Tibial nerve (tissue), 3 donors: ENCODE measurements around the gene TRMT1.

Experiments
- POLR2A ChIP-seq, 2 donors: fragments of 450-650 bp; IDR thresholded peaks; one replicate each; pipeline ENCODE4 v1.6.1; 2017; ENCODE audit warnings: antibody characterized with exemption in 2 of 2, mild to moderate bottlenecking in 2 of 2, moderate library complexity in 2 of 2
- TF ChIP-seq, protein P1 (sequence below), 5 experiments: fragments of 200-600 bp in 3 of 5; fragments of 450-650 bp in 2 of 5; sonication (generic) in 3 of 5; IDR thresholded peaks; one replicate each; pipeline ENCODE4 v1.5.1; 2016 to 2019; ENCODE audit warnings: antibody characterized with exemption in 5 of 5, mild to moderate bottlenecking in 3 of 5, moderate library complexity in 2 of 5

DNA sequence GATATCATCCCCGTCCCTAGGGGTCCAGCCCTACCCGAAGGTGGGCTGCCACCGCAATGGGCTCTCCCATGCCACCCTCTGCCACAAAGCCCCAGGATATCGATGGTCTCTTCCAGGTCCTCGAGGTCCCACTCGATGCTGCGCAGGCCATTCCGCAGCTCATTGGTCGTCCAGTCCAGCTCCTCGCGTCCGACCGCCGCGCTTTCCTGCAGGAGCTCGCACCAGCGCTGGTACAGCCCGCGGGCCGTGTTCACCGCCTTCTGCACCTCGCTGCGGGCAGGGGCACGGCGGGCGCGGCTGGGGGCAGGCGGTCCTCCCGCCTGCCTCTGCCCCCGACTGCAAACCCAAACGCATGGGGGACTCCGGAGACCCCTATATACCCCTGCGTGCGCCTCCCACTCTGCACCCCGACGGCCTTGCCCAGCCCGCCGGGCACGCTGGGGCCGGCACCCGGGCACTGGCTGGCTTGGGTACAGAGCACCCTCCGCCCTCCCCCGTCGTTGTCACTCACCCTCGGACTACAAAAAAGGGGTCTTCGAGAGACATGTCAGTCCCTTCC is 33.2 kb upstream of the TRMT1 start:
- TF ChIP-seq, protein P1, sequence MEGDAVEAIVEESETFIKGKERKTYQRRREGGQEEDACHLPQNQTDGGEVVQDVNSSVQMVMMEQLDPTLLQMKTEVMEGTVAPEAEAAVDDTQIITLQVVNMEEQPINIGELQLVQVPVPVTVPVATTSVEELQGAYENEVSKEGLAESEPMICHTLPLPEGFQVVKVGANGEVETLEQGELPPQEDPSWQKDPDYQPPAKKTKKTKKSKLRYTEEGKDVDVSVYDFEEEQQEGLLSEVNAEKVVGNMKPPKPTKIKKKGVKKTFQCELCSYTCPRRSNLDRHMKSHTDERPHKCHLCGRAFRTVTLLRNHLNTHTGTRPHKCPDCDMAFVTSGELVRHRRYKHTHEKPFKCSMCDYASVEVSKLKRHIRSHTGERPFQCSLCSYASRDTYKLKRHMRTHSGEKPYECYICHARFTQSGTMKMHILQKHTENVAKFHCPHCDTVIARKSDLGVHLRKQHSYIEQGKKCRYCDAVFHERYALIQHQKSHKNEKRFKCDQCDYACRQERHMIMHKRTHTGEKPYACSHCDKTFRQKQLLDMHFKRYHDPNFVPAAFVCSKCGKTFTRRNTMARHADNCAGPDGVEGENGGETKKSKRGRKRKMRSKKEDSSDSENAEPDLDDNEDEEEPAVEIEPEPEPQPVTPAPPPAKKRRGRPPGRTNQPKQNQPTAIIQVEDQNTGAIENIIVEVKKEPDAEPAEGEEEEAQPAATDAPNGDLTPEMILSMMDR (IDR thresholded peaks at IDR 0.05) = no peak
- TF ChIP-seq POLR2A (IDR thresholded peaks at IDR 0.05) = no peak
